HepG2 (cell line): ENCODE results near the gene CFAP99. TPM values are rescaled to one million over a fixed set of nuclear protein-coding genes. Genes with fewer than 3 reads are reported as not detected.

ENCODE experiments used
- ARNTL ChIP-seq: sonication (generic); formaldehyde crosslinking; IDR thresholded peaks from 2 replicates; pipeline ENCODE4 v1.4.0; 2020; ENCODE audit warnings: mild to moderate bottlenecking, missing genetic modification reagents
- CAMTA2 ChIP-seq: sonication (generic); formaldehyde crosslinking; IDR thresholded peaks from 2 replicates; pipeline ENCODE4 v1.4.0; 2020; ENCODE audit warnings: mild to moderate bottlenecking, missing genetic modification reagents, borderline replicate concordance
- CBX1 ChIP-seq: IDR thresholded peaks from one replicate; pipeline ENCODE4 v1.6.1; 2016; ENCODE audit warnings: antibody characterized with exemption, low read depth
- KAT8 ChIP-seq: IDR thresholded peaks from 2 replicates; pipeline ENCODE4 v1.6.1; 2016; ENCODE audit warnings: missing genetic modification reagents, missing compliant biosample characterization
- LCORL ChIP-seq, 2 experiments: fragments of 450-650 bp in 1 of 2; sonication (generic) in 1 of 2; formaldehyde crosslinking in 1 of 2; IDR thresholded peaks; 2 replicates each; pipeline versions ENCODE4 v1.5.0 to v1.6.1; 2017 to 2020; ENCODE audit warnings: antibody characterized with exemption in 1 of 2, missing genetic modification reagents in 1 of 2
- NPAS2 ChIP-seq: sonication (generic); formaldehyde crosslinking; IDR thresholded peaks from 2 replicates; pipeline ENCODE4 v1.8.0; 2022; ENCODE audit warnings: mild to moderate bottlenecking, missing genetic modification reagents, borderline replicate concordance
- SIN3B ChIP-seq: fragments of 150-350 bp; IDR thresholded peaks from 2 replicates; pipeline ENCODE4 v1.6.1; 2014; ENCODE audit warnings: low read length
- SMC3 ChIP-seq: IDR thresholded peaks from 2 replicates; pipeline ENCODE4 v1.6.1; 2011; ENCODE audit warnings: low read length, improper control_type of control experiment
- SNAPC5 ChIP-seq: sonication (generic); formaldehyde crosslinking; IDR thresholded peaks from 2 replicates; pipeline ENCODE4 v1.8.1; 2023; ENCODE audit warnings: mild to moderate bottlenecking, missing genetic modification reagents, borderline replicate concordance
- SP2 ChIP-seq: sonication (generic); formaldehyde crosslinking; IDR thresholded peaks from 2 replicates; pipeline ENCODE4 v1.5.1; 2020; ENCODE audit warnings: mild to moderate bottlenecking, missing genetic modification reagents
- TBX3 ChIP-seq: fragments of 450-650 bp; IDR thresholded peaks from 2 replicates; pipeline ENCODE4 v1.6.1; 2017; ENCODE audit warnings: antibody characterized with exemption, mild to moderate bottlenecking, inconsistent platforms, borderline replicate concordance
- TEAD2 ChIP-seq: sonication (generic); formaldehyde crosslinking; IDR thresholded peaks from 2 replicates; pipeline ENCODE4 v1.9.0; 2021; ENCODE audit warnings: missing genetic modification reagents
- THAP11 ChIP-seq: IDR thresholded peaks from 2 replicates; pipeline ENCODE4 v1.6.1; 2016; ENCODE audit warnings: missing biosample characterization, missing genetic modification reagents
- ZNF207 ChIP-seq: fragments of 450-650 bp; IDR thresholded peaks from 2 replicates; pipeline ENCODE4 v1.6.1; 2016; ENCODE audit warnings: antibody characterized with exemption, borderline replicate concordance
- ZNF3 ChIP-seq: IDR thresholded peaks from 2 replicates; pipeline ENCODE4 v1.7.0; 2017; ENCODE audit warnings: inconsistent platforms
- ZNF382 ChIP-seq: sonication (generic); formaldehyde crosslinking; IDR thresholded peaks from 2 replicates; pipeline ENCODE4 v1.5.0; 2020; ENCODE audit warnings: missing genetic modification reagents, mild to moderate bottlenecking, borderline replicate concordance
- ZNF451 ChIP-seq: sonication (generic); formaldehyde crosslinking; IDR thresholded peaks from 2 replicates; pipeline ENCODE4 v1.5.0; 2020; ENCODE audit warnings: mild to moderate bottlenecking, missing genetic modification reagents
- ZNF530 ChIP-seq: sonication (generic); formaldehyde crosslinking; IDR thresholded peaks from 2 replicates; pipeline ENCODE4 v1.5.0; 2020; ENCODE audit warnings: low read depth, mild to moderate bottlenecking, missing genetic modification reagents
- ZNF567 ChIP-seq: sonication (generic); formaldehyde crosslinking; IDR thresholded peaks from 2 replicates; pipeline ENCODE4 v1.8.1; 2023; ENCODE audit warnings: mild to moderate bottlenecking, missing genetic modification reagents, borderline replicate concordance
- ZNF777 ChIP-seq: sonication (generic); formaldehyde crosslinking; IDR thresholded peaks from 2 replicates; pipeline ENCODE4 v1.4.0; 2020; ENCODE audit warnings: missing genetic modification reagents
- ZSCAN25 ChIP-seq: sonication (generic); formaldehyde crosslinking; IDR thresholded peaks from 2 replicates; pipeline ENCODE4 v1.8.0; 2022; ENCODE audit warnings: mild to moderate bottlenecking, missing genetic modification reagents
- polyA plus RNA-seq, 8 experiments: library from polyadenylated mRNA; depleted of rRNA in 3 of 8; stranded (reverse) in 7 of 8; unstranded in 1 of 8; fragments of >200 nt; fragmentation: Illumina TruSeq in 4 of 8; extraction: Trizol in 4 of 8; gene quantifications; 2 replicates each; pipeline versions ENCODE4 v1.2.1 to v1.2.3, GENCODE V29; 2011 to 2016; ENCODE audit warnings: low read depth in 4 of 8, missing spikeins in 1 of 8, mixed read lengths in 1 of 8; ENCODE audit not compliant: insufficient read depth in 1 of 8
- total RNA-seq, 5 experiments: library from RNA; depleted of rRNA; stranded (reverse); fragments of >200 nt; fragmentation: Illumina TruSeq; extraction: Trizol; gene quantifications; 2 replicates each; pipeline ENCODE4 v1.2.3, GENCODE V29; 2016; ENCODE audit warnings: low read depth in 1 of 5
- TF ChIP-seq, protein P1 (sequence below): sonication (generic); formaldehyde crosslinking; IDR thresholded peaks from 2 replicates; pipeline ENCODE4 v1.4.0; 2020; ENCODE audit warnings: missing genetic modification reagents, borderline replicate concordance
- TF ChIP-seq, protein P2 (sequence below): sonication (generic); formaldehyde crosslinking; IDR thresholded peaks from 2 replicates; pipeline ENCODE4 v1.5.0; 2020; ENCODE audit warnings: missing genetic modification reagents
- TF ChIP-seq, protein P3 (sequence below): sonication (generic); formaldehyde crosslinking; IDR thresholded peaks from 2 replicates; pipeline ENCODE4 v1.5.1; 2020; ENCODE audit warnings: missing genetic modification reagents, mild to moderate bottlenecking, borderline replicate concordance
- TF ChIP-seq, protein P4 (sequence below): sonication (generic); formaldehyde crosslinking; IDR thresholded peaks from 2 replicates; pipeline ENCODE4 v1.5.1; 2020; ENCODE audit warnings: missing genetic modification reagents, mild to moderate bottlenecking, borderline replicate concordance

Gene CFAP99
- total and polyA plus RNA-seq, 2 of the 13 experiments (the other 11 are each of a cell fraction or from before 2014, with no cell fraction given), result not detected

DNA sequence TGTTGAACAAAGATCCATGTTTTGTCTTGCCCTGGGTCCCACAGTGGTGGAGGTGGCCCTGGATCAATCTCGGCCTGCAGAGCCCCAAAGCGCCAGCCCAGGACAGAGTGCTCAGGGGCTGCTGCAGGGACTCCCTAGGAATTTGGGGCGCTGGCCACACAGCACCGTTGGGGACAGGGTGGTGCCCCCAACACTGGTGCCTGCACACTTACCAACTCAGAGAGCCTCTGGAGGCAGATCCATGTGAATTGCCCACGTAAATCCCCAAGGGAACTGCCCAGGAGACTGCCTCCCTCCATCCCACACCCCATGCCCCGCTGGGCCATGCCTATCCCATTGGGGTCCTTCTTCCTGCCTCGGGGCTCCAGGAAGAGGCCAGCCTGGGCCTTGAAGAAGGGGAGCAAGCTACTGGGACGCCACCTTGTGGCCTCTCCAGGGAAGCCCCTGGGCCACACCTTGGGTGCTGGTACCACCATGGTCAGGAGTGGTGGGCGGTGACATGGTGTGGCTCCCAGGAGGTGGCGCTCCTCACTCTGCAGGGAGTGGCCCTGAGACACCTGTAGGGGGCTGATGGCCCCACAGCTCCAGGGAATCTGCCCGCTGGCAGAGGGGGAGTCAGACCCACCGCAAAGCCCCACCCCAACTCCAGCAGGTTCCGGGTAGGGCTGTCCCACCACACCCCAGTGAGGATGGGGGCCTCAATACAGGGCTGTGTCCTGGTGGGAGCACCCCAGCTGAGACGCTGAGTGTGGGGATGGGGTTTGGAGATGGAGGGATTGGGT is 22.8 kb downstream of the CFAP99 start (continued):
- TF ChIP-seq ZNF567 (CRISPR knock-in tag) (peak; percentile 91), SNAPC5 (CRISPR knock-in tag) (no peak), ZNF530 (no peak), SIN3B (no peak), SMC3 (peak; percentile 52), SP2 (no peak), ZNF3 (CRISPR knock-in tag) (no peak), KAT8 (CRISPR knock-in tag) (peak; percentile 46; the same call in 1 of the 2 replicates), ZNF451 (CRISPR knock-in tag) (0 out of 2 replicates have a peak, but pooled peaks have one; percentile 39), ZNF777 (CRISPR knock-in tag) (no peak), ZNF382 (CRISPR knock-in tag) (no peak), ZNF207 (no peak), CAMTA2 (no peak), ZSCAN25 (CRISPR knock-in tag) (peak; percentile 30; the same call in 1 of the 2 replicates), THAP11 (peak; percentile 76), CBX1 (no peak), TEAD2 (CRISPR knock-in tag) (no peak), LCORL (IDR thresholded peaks at IDR 0.05) (no peak), LCORL (CRISPR knock-in tag; IDR thresholded peaks at IDR 0.05) (peak; percentile 54; the same call in 1 of the 2 replicates), ARNTL (CRISPR knock-in tag) (no peak), NPAS2 (no peak), TBX3 (no peak)
- TF ChIP-seq, protein P1, sequence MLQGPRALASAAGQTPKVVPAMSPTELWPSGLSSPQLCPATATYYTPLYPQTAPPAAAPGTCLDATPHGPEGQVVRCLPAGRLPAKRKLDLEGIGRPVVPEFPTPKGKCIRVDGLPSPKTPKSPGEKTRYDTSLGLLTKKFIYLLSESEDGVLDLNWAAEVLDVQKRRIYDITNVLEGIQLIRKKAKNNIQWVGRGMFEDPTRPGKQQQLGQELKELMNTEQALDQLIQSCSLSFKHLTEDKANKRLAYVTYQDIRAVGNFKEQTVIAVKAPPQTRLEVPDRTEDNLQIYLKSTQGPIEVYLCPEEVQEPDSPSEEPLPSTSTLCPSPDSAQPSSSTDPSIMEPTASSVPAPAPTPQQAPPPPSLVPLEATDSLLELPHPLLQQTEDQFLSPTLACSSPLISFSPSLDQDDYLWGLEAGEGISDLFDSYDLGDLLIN (CRISPR knock-in tag), result no peak
- TF ChIP-seq, protein P2, sequence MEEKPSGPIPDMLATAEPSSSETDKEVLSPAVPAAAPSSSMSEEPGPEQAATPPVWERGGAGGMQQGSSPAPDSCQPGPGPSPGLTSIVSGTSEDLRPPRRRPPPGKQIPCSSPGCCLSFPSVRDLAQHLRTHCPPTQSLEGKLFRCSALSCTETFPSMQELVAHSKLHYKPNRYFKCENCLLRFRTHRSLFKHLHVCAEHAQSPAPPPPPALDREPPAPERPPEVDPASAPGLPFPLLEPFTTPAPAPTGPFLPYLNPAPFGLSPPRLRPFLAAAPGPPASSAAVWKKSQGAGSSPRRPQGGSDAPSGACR (CRISPR knock-in tag), result 0 out of 2 replicates have a peak, but pooled peaks have one; percentile 5
- TF ChIP-seq, protein P3, sequence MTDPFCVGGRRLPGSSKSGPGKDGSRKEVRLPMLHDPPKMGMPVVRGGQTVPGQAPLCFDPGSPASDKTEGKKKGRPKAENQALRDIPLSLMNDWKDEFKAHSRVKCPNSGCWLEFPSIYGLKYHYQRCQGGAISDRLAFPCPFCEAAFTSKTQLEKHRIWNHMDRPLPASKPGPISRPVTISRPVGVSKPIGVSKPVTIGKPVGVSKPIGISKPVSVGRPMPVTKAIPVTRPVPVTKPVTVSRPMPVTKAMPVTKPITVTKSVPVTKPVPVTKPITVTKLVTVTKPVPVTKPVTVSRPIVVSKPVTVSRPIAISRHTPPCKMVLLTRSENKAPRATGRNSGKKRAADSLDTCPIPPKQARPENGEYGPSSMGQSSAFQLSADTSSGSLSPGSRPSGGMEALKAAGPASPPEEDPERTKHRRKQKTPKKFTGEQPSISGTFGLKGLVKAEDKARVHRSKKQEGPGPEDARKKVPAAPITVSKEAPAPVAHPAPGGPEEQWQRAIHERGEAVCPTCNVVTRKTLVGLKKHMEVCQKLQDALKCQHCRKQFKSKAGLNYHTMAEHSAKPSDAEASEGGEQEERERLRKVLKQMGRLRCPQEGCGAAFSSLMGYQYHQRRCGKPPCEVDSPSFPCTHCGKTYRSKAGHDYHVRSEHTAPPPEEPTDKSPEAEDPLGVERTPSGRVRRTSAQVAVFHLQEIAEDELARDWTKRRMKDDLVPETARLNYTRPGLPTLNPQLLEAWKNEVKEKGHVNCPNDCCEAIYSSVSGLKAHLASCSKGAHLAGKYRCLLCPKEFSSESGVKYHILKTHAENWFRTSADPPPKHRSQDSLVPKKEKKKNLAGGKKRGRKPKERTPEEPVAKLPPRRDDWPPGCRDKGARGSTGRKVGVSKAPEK (CRISPR knock-in tag), result peak; percentile 39; the same call in 1 of the 2 replicates
- TF ChIP-seq, protein P4, sequence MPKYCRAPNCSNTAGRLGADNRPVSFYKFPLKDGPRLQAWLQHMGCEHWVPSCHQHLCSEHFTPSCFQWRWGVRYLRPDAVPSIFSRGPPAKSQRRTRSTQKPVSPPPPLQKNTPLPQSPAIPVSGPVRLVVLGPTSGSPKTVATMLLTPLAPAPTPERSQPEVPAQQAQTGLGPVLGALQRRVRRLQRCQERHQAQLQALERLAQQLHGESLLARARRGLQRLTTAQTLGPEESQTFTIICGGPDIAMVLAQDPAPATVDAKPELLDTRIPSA (CRISPR knock-in tag), result no peak
